ENCODE data around the gene MCEE.

GRCh38 chr2:71070294-71071093 lies 59.5 kb downstream of the MCEE start:
- no peak for TF ChIP-seq JUND (IDR thresholded peaks at IDR 0.05)
- TF ChIP-seq, protein P1, sequence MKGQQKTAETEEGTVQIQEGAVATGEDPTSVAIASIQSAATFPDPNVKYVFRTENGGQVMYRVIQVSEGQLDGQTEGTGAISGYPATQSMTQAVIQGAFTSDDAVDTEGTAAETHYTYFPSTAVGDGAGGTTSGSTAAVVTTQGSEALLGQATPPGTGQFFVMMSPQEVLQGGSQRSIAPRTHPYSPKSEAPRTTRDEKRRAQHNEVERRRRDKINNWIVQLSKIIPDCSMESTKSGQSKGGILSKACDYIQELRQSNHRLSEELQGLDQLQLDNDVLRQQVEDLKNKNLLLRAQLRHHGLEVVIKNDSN (IDR thresholded peaks at IDR 0.05; ENCODE audit: borderline replicate concordance, low read depth): no peak
- TF ChIP-seq, protein P2, sequence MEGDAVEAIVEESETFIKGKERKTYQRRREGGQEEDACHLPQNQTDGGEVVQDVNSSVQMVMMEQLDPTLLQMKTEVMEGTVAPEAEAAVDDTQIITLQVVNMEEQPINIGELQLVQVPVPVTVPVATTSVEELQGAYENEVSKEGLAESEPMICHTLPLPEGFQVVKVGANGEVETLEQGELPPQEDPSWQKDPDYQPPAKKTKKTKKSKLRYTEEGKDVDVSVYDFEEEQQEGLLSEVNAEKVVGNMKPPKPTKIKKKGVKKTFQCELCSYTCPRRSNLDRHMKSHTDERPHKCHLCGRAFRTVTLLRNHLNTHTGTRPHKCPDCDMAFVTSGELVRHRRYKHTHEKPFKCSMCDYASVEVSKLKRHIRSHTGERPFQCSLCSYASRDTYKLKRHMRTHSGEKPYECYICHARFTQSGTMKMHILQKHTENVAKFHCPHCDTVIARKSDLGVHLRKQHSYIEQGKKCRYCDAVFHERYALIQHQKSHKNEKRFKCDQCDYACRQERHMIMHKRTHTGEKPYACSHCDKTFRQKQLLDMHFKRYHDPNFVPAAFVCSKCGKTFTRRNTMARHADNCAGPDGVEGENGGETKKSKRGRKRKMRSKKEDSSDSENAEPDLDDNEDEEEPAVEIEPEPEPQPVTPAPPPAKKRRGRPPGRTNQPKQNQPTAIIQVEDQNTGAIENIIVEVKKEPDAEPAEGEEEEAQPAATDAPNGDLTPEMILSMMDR (IDR thresholded peaks at IDR 0.05): peak; percentile 36
- TF ChIP-seq CHD2 (IDR thresholded peaks at IDR 0.05; ENCODE audit: low read length, partially characterized antibody): no peak
- TF ChIP-seq NFIC (IDR thresholded peaks at IDR 0.05; ENCODE audit: borderline replicate concordance): no peak
- no peak for TF ChIP-seq MAX (IDR thresholded peaks at IDR 0.05; ENCODE audit: low read depth)
